Measurements from ENCODE around the gene LRP8. TPM values are rescaled to one million over a fixed set of nuclear protein-coding genes. Genes with fewer than 3 reads are reported as not detected.

Gene LRP8
- total and polyA plus RNA-seq, 2 experiments from 2014 or later, result 2.4 to 2.7 TPM

- H2AFZ ChIP-seq, result no peak overlapping the region
- peaks cover 20% of the 10 kb centered on the region for H3K4me1 ChIP-seq (ENCODE audit: insufficient read depth)
- peak; percentile 44 for DNase-seq (ENCODE audit: low spot score)
- H4K20me1 ChIP-seq (ENCODE audit: insufficient read depth, poor library complexity, severe bottlenecking), result no peaks in the 10 kb centered on the region
- no peaks in the 10 kb centered on the region for H3K9me3 ChIP-seq (ENCODE audit: low read depth)
- TF ChIP-seq EZH2phosphoT487 (IDR thresholded peaks at IDR 0.05; ENCODE audit: low read depth, severe bottlenecking, unreplicated experiment) (no peak), CTCF (IDR thresholded peaks at IDR 0.05; ENCODE audit: poor library complexity) (no peak), EZH2 (IDR thresholded peaks at IDR 0.05; ENCODE audit: borderline replicate concordance) (no peak)
- peaks cover 6% of the 10 kb centered on the region for H3K36me3 ChIP-seq (replicated peaks; ENCODE audit: insufficient read depth, low read depth)
- no peaks in the 10 kb centered on the region for H3K27me3 ChIP-seq
- no peaks in the 10 kb centered on the region for H3K9me2 ChIP-seq (replicated peaks; ENCODE audit: insufficient read depth)
- peak overlapping the region; percentile 97 for H3K27ac ChIP-seq
- no peak overlapping the region for H3K4me3 ChIP-seq
- peak overlapping the region; percentile 88 for H3K4me2 ChIP-seq
- 43% methylated on average over 4 of the region's 4 CpGs for WGBS (ENCODE audit: low lambda C conversion rate, missing lambda C conversion rate)
- H3K79me2 ChIP-seq, result peaks cover 37% of the 10 kb centered on the region
Measured at GRCh38 chr1:53198241-53198651, 129.6 kb downstream of the LRP8 start.

- H4K20me1 ChIP-seq (ENCODE audit: insufficient read depth, poor library complexity, severe bottlenecking), result no peaks in the 10 kb centered on the region
- H2AFZ ChIP-seq, result peak overlapping the region; percentile 61
- H3K27me3 ChIP-seq, result no peaks in the 10 kb centered on the region
- peak overlapping the region; percentile 68 for H3K4me3 ChIP-seq
- no peaks in the 10 kb centered on the region for H3K9me2 ChIP-seq (replicated peaks; ENCODE audit: insufficient read depth)
- DNase-seq (ENCODE audit: low spot score), result no peak
- no peaks in the 10 kb centered on the region for H3K9me3 ChIP-seq (ENCODE audit: low read depth)
- peaks cover 20% of the 10 kb centered on the region for H3K4me1 ChIP-seq (ENCODE audit: insufficient read depth)
- WGBS (ENCODE audit: low lambda C conversion rate, missing lambda C conversion rate), result 36% methylated on average over 13 of the region's 13 CpGs
- TF ChIP-seq EZH2phosphoT487 (IDR thresholded peaks at IDR 0.05; ENCODE audit: low read depth, severe bottlenecking, unreplicated experiment) (no peak), EZH2 (IDR thresholded peaks at IDR 0.05; ENCODE audit: borderline replicate concordance) (no peak), CTCF (IDR thresholded peaks at IDR 0.05; ENCODE audit: poor library complexity) (no peak)
- peak overlapping the region; percentile 97 for H3K27ac ChIP-seq
- peaks cover 37% of the 10 kb centered on the region for H3K79me2 ChIP-seq
- no peaks in the 10 kb centered on the region for H3K36me3 ChIP-seq (replicated peaks; ENCODE audit: insufficient read depth, low read depth)
- H3K4me2 ChIP-seq, result peak overlapping the region; percentile 88
Measured at GRCh38 chr1:53197291-53198200, 130.3 kb downstream of the LRP8 start.

GRCh38 chr1:53196485-53197290 is 131.2 kb downstream of the LRP8 start, which contains the start of gene CPT2:
Gene CPT2, plus strand, starts transcription at chr1:53196824. Its CDS starts 120 bp downstream, at chr1:53196944.
- WGBS (ENCODE audit: low lambda C conversion rate, missing lambda C conversion rate), result 1% methylated on average over 46 of the region's 57 CpGs
- TF ChIP-seq CTCF (IDR thresholded peaks at IDR 0.05; ENCODE audit: poor library complexity) (no peak), EZH2phosphoT487 (IDR thresholded peaks at IDR 0.05; ENCODE audit: low read depth, severe bottlenecking, unreplicated experiment) (no peak), EZH2 (IDR thresholded peaks at IDR 0.05; ENCODE audit: borderline replicate concordance) (no peak)
- H3K79me2 ChIP-seq, result peaks cover 35% of the 10 kb centered on the region
- H3K4me2 ChIP-seq, result peak within 1 kb of the TSS; percentile 88
- H3K27ac ChIP-seq, result peak within 1 kb of the TSS; percentile 97
- H3K4me1 ChIP-seq (ENCODE audit: insufficient read depth), result peaks cover 20% of the 10 kb centered on the region
- H3K36me3 ChIP-seq (replicated peaks; ENCODE audit: insufficient read depth, low read depth), result no peaks in the 10 kb centered on the region
- peak; percentile 97 for DNase-seq (ENCODE audit: low spot score)
- no peaks in the 10 kb centered on the region for H4K20me1 ChIP-seq (ENCODE audit: insufficient read depth, poor library complexity, severe bottlenecking)
- peak within 1 kb of the TSS; percentile 68 for H3K4me3 ChIP-seq
- no peaks in the 10 kb centered on the region for H3K27me3 ChIP-seq
- H3K9me2 ChIP-seq (replicated peaks; ENCODE audit: insufficient read depth), result no peaks in the 10 kb centered on the region
- no peaks in the 10 kb centered on the region for H3K9me3 ChIP-seq (ENCODE audit: low read depth)
- peak within 1 kb of the TSS; percentile 69 for H2AFZ ChIP-seq

Measured in hepatocyte (in vitro differentiated cells).